Smooth muscle cell (in vitro differentiated cells): ENCODE measurements around the gene SPATA6L. TPM values are rescaled to one million over a fixed set of nuclear protein-coding genes. Genes with fewer than 3 reads are reported as not detected.

Experiments
- DNase-seq: peaks from one replicate; lab custom pipeline; 2025; ENCODE audit not compliant: unreplicated experiment; lab: John Stamatoyannopoulos, UW
- H2AFZ ChIP-seq: fragments of 200-600 bp; sonication (generic); 2 replicates; pipeline ENCODE4 v1.6.0; 2016; ENCODE audit warnings: antibody characterized with exemption, low read depth, mild to moderate bottlenecking
- H3F3A ChIP-seq: fragments of 200-600 bp; sonication (generic); 2 replicates; pipeline ENCODE4 v1.6.0; 2017; ENCODE audit warnings: antibody characterized with exemption, low read depth
- H3K27ac ChIP-seq: fragments of 200-600 bp; sonication (generic); 2 replicates; pipeline ENCODE4 v1.5.1; 2016; ENCODE audit warnings: low read depth, mild to moderate bottlenecking
- H3K27me3 ChIP-seq: fragments of 200-600 bp; sonication (generic); 2 replicates; pipeline ENCODE4 v1.6.1; 2016; ENCODE audit warnings: low read depth, mild to moderate bottlenecking
- H3K36me3 ChIP-seq: fragments of 200-600 bp; sonication (generic); 2 replicates; pipeline ENCODE4 v1.5.1; 2016; ENCODE audit warnings: low read depth
- H3K4me1 ChIP-seq: fragments of 200-600 bp; sonication (generic); 2 replicates; pipeline ENCODE4 v1.5.1; 2016; ENCODE audit warnings: low read depth
- H3K4me2 ChIP-seq: fragments of 200-600 bp; sonication (generic); 2 replicates; pipeline ENCODE4 v1.6.0; 2016; ENCODE audit warnings: mild to moderate bottlenecking
- H3K4me3 ChIP-seq: fragments of 200-600 bp; sonication (generic); 2 replicates; pipeline ENCODE4 v1.5.1; 2016; ENCODE audit warnings: mild to moderate bottlenecking
- H3K79me2 ChIP-seq: fragments of 200-600 bp; sonication (generic); 2 replicates; pipeline ENCODE4 v1.6.0; 2016; ENCODE audit warnings: low read depth, mild to moderate bottlenecking
- H3K9ac ChIP-seq: fragments of 200-600 bp; sonication (generic); 2 replicates; pipeline ENCODE4 v1.6.0; 2016; ENCODE audit warnings: low read depth
- H3K9me3 ChIP-seq: fragments of 200-600 bp; sonication (generic); replicated peaks from 2 replicates; pipeline ENCODE4 v1.5.1; 2016; ENCODE audit warnings: low read depth
- H4K20me1 ChIP-seq: fragments of 200-600 bp; sonication (generic); 2 replicates; pipeline ENCODE4 v1.6.0; 2016; ENCODE audit warnings: low read depth
- WGBS: methylation state at CpG from one replicate; pipeline ENCODE4 v1.1.7; 2016; ENCODE audit warnings: low lambda C conversion rate; 5-methylcytosine and 5-hydroxymethylcytosine counted together
- polyA plus RNA-seq: library from polyadenylated mRNA; unstranded; fragments of >200 nt; fragmentation: Nextera tagmentation; extraction: Ambion mirVana; gene quantifications from 2 replicates; pipeline ENCODE4 v1.2.1, GENCODE V29; 2016
- total RNA-seq: library from RNA; depleted of rRNA; stranded (reverse); fragments of >200 nt; gene quantifications from 2 replicates; pipeline ENCODE4 v1.2.3, GENCODE V29; 2014
- TF ChIP-seq, protein P1 (sequence below): fragments of 200-600 bp; sonication (generic); IDR thresholded peaks from 2 replicates; pipeline ENCODE4 v1.5.1; 2017; ENCODE audit warnings: borderline replicate concordance, mild to moderate bottlenecking, antibody characterized with exemption; ENCODE audit not compliant: insufficient read depth, poor library complexity, severe bottlenecking

The SPATA6L gene
- total and polyA plus RNA-seq, 2 experiments from 2014 or later = 0.57 to 0.67 TPM

DNA sequence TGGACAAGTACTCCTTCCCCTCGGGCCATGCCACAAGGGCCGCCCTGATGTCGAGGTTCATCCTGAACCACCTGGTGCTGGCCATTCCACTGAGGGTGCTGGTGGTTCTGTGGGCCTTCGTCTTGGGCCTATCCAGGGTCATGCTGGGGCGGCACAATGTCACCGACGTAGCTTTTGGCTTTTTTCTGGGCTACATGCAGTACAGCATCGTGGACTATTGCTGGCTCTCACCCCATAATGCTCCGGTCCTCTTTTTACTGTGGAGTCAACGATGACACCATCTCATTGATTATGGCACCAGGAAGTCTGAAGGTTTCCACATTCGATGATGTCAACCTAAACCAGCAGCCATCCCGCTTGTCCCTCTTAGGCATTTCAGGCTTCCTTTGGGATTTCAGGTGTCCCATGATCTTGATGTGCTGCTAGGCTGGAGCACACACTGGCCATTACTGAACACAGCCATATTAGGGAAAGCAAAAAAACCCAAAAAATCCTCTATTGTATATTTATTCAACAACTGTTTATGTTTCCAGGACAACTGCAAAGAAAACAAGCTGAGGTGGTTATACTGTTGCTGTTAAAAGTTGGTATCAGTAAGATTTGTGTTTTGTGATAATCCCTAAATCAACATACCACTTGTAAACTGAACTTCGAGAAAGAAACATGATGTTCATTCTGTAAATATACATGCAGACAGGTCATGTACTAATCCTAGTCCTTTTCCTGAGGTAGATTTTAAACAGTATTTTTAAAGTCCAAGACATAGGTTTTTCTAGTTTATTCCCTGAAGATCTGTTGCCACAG lies 3.1 kb downstream of the SPATA6L start:
- H3K4me1 ChIP-seq = peaks cover 13% of the 10 kb centered on the region
- peak overlapping the region; percentile 95 for H3K4me2 ChIP-seq
- no peaks in the 10 kb centered on the region for H4K20me1 ChIP-seq
- peaks cover 17% of the 10 kb centered on the region for H3F3A ChIP-seq
- peak overlapping the region; percentile 56 for H3K9ac ChIP-seq
- no peak for DNase-seq
- H3K4me3 ChIP-seq = peak overlapping the region; percentile 80
- H3K36me3 ChIP-seq = no peaks in the 10 kb centered on the region
- H2AFZ ChIP-seq = peak overlapping the region; percentile 98
- H3K9me3 ChIP-seq = no peaks in the 10 kb centered on the region
- no peaks in the 10 kb centered on the region for H3K79me2 ChIP-seq
- H3K27ac ChIP-seq = peak overlapping the region; percentile 21
- 61% methylated on average over 13 of the region's 13 CpGs for WGBS
- TF ChIP-seq, protein P1, sequence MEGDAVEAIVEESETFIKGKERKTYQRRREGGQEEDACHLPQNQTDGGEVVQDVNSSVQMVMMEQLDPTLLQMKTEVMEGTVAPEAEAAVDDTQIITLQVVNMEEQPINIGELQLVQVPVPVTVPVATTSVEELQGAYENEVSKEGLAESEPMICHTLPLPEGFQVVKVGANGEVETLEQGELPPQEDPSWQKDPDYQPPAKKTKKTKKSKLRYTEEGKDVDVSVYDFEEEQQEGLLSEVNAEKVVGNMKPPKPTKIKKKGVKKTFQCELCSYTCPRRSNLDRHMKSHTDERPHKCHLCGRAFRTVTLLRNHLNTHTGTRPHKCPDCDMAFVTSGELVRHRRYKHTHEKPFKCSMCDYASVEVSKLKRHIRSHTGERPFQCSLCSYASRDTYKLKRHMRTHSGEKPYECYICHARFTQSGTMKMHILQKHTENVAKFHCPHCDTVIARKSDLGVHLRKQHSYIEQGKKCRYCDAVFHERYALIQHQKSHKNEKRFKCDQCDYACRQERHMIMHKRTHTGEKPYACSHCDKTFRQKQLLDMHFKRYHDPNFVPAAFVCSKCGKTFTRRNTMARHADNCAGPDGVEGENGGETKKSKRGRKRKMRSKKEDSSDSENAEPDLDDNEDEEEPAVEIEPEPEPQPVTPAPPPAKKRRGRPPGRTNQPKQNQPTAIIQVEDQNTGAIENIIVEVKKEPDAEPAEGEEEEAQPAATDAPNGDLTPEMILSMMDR = no peak
- peaks cover 6% of the 10 kb centered on the region for H3K27me3 ChIP-seq

DNA sequence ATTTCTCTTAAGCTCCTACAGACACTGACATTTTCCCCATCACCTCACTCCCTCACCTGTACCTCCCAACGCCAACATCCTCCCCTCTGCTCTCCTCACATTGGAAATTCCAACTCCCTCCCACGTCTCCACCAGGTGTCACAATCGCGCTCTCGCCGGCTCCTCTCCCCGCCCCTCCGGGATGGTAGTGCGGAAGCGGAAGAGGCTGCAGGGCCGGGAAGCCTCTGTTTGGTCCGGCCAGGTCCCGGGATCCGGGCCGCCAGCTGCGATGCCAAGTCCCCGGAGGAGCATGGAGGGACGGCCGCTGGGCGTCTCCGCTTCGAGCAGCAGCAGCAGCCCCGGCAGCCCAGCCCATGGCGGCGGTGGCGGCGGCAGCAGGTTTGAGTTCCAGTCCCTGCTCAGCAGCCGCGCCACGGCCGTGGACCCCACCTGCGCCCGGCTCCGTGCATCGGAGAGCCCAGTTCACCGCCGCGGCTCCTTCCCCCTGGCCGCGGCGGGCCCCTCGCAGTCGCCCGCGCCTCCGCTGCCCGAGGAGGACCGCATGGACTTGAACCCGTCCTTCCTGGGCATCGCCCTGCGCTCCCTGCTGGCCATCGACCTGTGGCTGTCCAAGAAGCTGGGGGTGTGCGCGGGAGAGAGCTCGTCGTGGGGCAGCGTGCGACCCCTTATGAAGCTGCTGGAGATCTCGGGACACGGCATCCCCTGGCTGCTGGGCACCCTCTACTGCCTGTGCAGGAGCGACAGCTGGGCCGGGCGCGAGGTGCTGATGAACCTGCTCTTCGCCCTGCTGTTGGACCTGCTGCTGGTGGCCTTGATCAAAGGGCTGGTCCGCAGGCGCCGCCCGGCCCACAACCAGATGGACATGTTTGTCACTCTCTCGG lies 3.9 kb downstream of the SPATA6L start, which contains the start of gene PLPP6:
Gene PLPP6 (plus strand): TSS at position 187 of the 881 bp plus-strand sequence. CDS start 82 bp downstream, at position 269.
- Histone ChIP-seq H3K4me3 (peak within 1 kb of the TSS; percentile 80), H3K9ac (peak within 1 kb of the TSS; percentile 56), H3K36me3 (no peaks in the 10 kb centered on the region), H3K27ac (no peak within 1 kb of the TSS), H3K9me3 (no peaks in the 10 kb centered on the region), H4K20me1 (no peaks in the 10 kb centered on the region), H3K79me2 (no peaks in the 10 kb centered on the region), H3K4me2 (peak within 1 kb of the TSS; percentile 95), H3K27me3 (peaks cover 1% of the 10 kb centered on the region), H2AFZ (peak within 1 kb of the TSS; percentile 98), H3K4me1 (peaks cover 13% of the 10 kb centered on the region), H3F3A (peaks cover 17% of the 10 kb centered on the region)
- TF ChIP-seq, protein P1 = peak; percentile 4
- peak; percentile 28 for DNase-seq
- WGBS = 1% methylated on average over 61 of the region's 70 CpGs

DNA sequence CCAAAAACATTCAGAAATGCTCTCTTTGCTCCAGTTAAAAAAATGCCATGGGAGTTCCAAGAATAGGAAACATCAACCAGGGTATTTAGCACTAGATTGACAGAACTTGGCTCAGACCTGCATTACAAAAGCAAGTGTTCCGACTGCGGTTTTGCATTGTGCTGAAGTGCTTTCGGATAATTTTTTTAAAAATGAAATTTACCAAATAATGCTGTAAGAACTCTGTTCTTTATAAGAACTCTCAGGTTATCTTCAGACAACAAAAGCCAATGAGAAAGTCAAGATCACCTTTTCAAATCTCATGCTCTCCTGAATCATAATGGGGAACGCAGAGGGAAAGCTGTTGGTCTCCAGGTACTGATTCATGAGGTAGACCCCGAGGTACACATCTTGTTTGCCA lies 4.7 kb downstream of the SPATA6L start:
- Histone ChIP-seq H3F3A (peaks cover 16% of the 10 kb centered on the region), H3K27ac (no peak overlapping the region), H3K4me2 (peak overlapping the region; percentile 95), H3K9ac (no peak overlapping the region), H2AFZ (peak overlapping the region; percentile 98), H3K4me3 (peak overlapping the region; percentile 80), H3K4me1 (peaks cover 13% of the 10 kb centered on the region), H3K27me3 (no peaks in the 10 kb centered on the region), H3K9me3 (no peaks in the 10 kb centered on the region), H3K36me3 (no peaks in the 10 kb centered on the region), H4K20me1 (no peaks in the 10 kb centered on the region), H3K79me2 (no peaks in the 10 kb centered on the region)
- WGBS = 21% methylated on average over 5 of the region's 5 CpGs
- TF ChIP-seq, protein P1 = no peak
- no peak for DNase-seq
